Measurements from ENCODE around the gene HOXC10. TPM values are rescaled to one million over a fixed set of nuclear protein-coding genes. Genes with fewer than 3 reads are reported as not detected.

Gene HOXC10
- total RNA-seq, 1 experiment from 2014 or later, result 48.6 TPM

DNA sequence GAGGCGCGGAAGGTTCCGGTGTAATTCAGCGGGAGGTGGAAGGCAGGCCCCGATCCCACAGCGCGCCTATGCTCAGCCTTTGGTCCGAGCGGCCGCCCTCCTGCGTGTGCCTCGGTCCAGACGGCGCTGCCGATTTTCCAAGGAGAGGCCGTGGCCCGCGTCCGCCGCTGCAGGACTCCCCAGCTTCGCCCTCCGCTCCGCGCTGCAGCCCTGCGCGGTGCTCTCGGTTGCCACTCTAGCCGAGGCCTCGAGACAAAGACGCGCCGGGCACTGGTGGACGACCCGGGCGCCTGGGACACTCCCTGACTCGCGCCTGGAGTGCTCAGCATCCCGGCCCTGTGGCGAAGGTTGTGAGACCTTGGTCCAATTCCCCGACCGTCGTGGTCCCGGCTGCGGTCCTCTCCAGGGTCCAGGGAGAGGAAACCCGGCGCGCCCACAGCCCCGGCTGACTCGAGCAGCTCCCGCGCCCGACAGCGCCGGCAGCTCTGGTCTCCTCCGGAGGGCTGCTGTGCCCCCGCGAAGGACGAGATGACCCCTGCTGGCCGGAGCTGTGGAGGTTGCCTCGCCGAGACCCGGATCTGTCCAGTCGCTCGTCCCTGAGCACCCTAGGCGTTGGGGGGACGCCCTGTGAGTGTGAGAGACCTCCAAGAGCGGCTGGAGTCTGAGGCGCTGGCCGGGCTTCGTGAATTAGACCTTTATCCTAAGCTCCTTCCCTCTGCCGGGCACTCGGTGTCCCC is 23.8 kb upstream of the HOXC10 start:
- no peak for DNase-seq (ENCODE audit: low spot score)
- in situ Hi-C loops (cut with HindIII; ENCODE audit: low sequenced_read_pairs), result no loop called here

DNA sequence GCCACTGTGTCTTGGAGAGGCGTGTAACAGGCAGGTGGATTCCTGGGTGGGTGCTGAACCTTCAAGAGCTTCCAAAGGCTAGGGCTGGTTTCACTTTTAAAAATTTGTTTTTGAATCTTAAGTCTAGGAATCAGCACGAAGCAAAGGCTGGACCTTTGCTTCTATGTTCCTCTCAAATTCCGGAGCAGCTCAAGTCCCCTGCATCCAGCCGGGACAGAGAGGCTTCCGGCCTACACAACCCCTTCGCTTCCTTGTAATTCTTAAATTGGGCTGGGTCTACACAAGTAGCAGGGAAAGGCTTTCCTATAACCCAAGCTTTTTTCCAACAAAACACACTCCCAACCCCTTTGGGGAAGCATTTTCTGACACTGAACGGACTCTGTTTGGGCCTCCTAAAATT is 21.9 kb upstream of the HOXC10 start:
- in situ Hi-C loops (cut with HindIII; ENCODE audit: low sequenced_read_pairs), result no loop called here
- no peak for DNase-seq (ENCODE audit: low spot score)

- in situ Hi-C loops (cut with HindIII; ENCODE audit: low sequenced_read_pairs), result no loop called here
- DNase-seq (ENCODE audit: low spot score), result no peak
These were observed 21.3 kb upstream of the HOXC10 start for GRCh38 chr12:53963434-53964314.

- DNase-seq (ENCODE audit: low spot score), result no peak
- in situ Hi-C loops (cut with HindIII; ENCODE audit: low sequenced_read_pairs), result no loop called here
These were observed 20.6 kb upstream of the HOXC10 start for GRCh38 chr12:53964315-53964713.

DNA sequence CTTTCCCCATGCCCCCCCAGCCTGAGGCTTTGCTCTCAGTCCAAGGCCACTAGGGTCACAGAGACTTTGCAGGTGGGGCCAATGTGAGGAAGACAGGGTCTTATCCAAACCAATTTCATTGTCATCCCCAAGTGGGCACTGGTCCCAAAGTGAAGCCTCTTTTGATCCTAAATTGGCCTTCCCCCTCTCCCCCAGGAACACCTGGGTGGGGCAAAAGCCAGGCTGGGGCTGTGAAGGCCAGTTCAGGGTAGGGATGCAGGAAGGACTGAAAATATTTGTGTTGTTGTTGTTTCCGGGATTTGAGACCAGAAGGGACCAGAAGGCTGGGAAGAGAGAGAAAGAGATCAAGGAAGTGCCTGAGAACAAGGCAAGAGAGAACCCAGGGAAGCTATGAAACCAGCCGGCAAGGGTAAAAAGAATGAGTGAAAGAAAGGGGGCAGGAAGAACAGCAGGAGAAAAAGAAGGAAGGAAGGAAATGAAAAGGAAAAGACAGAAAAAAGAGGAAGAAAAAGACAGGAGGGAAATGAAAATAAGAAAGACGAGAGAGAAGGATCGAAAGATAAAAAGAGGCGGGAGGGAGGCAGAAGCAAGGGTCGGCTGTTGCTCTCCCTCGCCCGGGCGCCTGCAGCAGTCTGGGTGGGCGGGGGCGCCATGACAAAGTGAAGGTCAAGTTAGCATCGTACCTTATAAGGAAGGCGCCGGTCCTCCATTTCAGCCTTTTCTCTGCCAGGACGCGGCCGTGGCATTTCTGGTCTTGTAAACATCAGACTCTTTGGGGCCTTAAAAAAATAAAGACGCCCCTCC is 19.5 kb upstream of the HOXC10 start:
- DNase-seq (ENCODE audit: low spot score), result no peak

DNA sequence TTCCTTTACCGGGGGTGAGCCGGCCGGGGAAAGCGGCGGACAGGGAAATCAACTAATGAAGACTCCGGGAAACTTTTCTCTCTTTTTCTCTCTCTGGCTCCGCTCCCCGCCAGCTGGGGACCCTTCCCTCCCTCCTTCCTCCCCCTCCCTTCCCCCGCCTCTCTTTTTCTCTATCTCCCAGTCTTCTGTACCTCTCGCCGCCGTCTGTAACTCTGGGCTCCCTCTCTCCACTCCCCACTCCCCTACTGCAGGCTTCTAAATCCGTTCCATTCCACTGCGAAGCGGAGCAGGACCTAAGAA is 18.9 kb upstream of the HOXC10 start:
- DNase-seq (ENCODE audit: low spot score), result no peak
- in situ Hi-C loops (cut with HindIII; ENCODE audit: low sequenced_read_pairs), result no loop called here

More for the DNA sequence above, 19.5 kb upstream of the HOXC10 start:
- in situ Hi-C loops (cut with HindIII; ENCODE audit: low sequenced_read_pairs), result no loop called here

DNA sequence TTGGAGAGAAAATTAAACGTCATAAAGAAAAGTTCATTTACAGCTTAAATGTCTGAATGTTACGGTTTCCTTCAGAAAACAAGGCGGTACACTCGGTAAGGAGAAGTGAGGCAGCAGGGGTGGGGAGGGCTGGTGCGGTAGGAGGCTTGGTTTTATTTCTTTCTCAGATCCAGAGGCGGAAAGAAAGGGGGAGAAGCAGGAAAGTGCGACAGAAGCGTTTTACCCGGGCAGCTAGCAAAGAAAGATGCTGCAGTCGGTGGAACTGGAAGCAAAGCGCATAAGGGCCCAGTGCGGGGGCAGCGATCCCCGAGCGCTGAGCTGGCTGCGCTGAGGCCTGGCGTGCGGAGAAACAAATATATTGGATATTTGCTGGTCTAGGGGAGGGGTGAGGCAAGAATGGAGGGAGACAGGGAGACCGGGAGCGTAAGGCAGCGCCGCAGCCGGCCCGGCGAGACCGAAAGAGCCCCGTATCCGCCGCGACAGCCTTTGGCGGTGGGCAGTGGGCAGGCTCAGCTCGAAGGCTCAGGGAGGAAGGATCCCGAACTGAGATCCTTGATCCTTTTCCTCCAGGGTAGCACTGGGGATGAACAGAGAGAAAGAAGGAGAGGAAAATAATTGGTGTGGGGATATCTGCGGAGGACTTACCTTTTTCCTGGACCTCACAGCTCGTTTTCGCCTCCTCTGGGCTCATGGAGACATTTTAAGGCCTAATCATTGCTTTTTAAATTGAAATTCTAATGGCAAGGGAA is 18.4 kb upstream of the HOXC10 start:
- DNase-seq (ENCODE audit: low spot score), result no peak

GRCh38 chr12:53967421-53967925 is 17.5 kb upstream of the HOXC10 start:
- DNase-seq (ENCODE audit: low spot score), result no peak
- in situ Hi-C loops (cut with HindIII; ENCODE audit: low sequenced_read_pairs), result no loop called here

More for the DNA sequence above, 18.4 kb upstream of the HOXC10 start:
- in situ Hi-C loops (cut with HindIII; ENCODE audit: low sequenced_read_pairs), result no loop called here

GRCh38 chr12:53968214-53969127 is 16.5 kb upstream of the HOXC10 start:
- no peak for DNase-seq (ENCODE audit: low spot score)
- in situ Hi-C loops (cut with HindIII; ENCODE audit: low sequenced_read_pairs), result no loop called here

GRCh38 chr12:53969588-53970259 is 15.2 kb upstream of the HOXC10 start:
- in situ Hi-C loops (cut with HindIII; ENCODE audit: low sequenced_read_pairs), result no loop called here

DNA sequence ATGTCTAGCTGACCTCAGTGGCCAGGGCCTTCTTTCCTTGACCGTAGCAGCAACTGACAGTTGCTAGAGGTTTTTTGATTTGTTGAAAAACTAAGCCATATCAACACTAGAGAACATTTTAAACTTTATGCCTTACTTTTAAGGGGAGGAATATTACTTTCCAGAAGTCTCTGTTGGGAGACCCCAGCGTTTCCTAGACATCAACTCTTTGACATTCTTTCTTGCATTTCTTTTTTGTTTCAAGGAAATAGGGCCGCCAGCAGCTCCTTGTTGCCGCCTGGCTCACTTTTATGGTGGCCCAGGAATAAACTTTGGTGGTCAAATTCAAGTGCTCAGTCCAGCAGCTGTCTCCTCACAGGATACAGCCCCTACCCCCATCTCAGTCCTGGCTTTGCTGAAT is 14.5 kb upstream of the HOXC10 start:
- DNase-seq (ENCODE audit: low spot score), result no peak
- in situ Hi-C loops (cut with HindIII; ENCODE audit: low sequenced_read_pairs), result no loop called here

More at GRCh38 chr12:53969588-53970259, 15.2 kb upstream of the HOXC10 start:
- no peak for DNase-seq (ENCODE audit: low spot score)

GRCh38 chr12:53971129-53971528 is 13.8 kb upstream of the HOXC10 start:
- in situ Hi-C loops (cut with HindIII; ENCODE audit: low sequenced_read_pairs), result no loop called here

DNA sequence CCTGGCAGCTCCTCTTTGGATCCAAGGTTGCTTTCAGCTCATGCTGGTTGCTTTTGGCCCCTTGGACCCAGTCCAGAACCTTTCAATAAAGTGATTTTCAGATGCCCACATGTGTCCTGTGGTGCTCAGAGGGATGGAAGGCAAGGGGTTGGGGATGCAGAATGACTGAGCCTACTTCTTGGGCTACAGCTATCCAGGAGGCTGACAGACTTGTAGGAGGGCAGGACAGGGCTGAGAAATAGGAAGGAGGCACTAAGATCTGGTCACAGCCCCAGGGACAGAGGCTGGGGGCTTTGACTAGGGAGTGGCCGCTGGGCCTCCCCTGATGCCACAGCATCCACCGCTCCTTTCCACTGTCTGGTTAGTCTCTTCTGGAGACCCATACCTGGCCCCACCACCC is 13.3 kb upstream of the HOXC10 start:
- in situ Hi-C loops (cut with HindIII; ENCODE audit: low sequenced_read_pairs), result no loop called here

More at GRCh38 chr12:53971129-53971528, 13.8 kb upstream of the HOXC10 start:
- DNase-seq (ENCODE audit: low spot score), result no peak

DNA sequence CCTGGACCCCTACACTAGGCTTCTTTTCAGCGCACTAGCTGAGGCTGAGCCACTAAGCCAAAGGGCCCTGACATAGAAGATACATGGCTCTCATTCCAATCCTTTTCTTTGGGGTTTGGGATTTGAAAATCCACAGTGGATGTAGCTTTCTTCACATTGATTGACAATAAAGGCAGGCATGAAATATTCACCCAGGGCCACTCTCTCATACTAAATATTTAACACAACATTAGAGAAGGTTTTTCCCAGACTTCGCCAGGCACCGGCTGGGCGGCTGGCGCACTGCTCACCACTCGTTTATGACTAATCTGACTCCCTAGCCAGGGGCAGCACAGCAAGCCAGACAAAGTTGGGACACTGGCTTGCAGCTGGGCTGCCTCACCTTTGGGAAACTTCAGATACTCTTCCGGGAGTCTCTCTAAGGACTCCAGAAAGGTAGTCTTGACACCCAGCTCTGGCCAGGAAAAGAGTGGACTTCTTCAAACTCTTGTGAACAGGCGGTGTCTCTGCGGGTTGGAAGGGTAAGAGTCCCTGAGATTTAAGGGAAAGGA is 12.7 kb upstream of the HOXC10 start:
- in situ Hi-C loops (cut with HindIII; ENCODE audit: low sequenced_read_pairs), result no loop called here
- no peak for DNase-seq (ENCODE audit: low spot score)

More for the DNA sequence above, 13.3 kb upstream of the HOXC10 start:
- DNase-seq (ENCODE audit: low spot score), result no peak

- DNase-seq (ENCODE audit: low spot score), result no peak
These were observed 12.2 kb upstream of the HOXC10 start, which contains the start of gene HOXC11 for GRCh38 chr12:53972722-53973235. TSS of gene HOXC11 (plus strand) at chr12:53973126. CDS start at chr12:53973242, 116 bp downstream.

GRCh38 chr12:53973236-53974042 is 11.5 kb upstream of the HOXC10 start:
- DNase-seq (ENCODE audit: low spot score), result no peak
- in situ Hi-C loops (cut with HindIII; ENCODE audit: low sequenced_read_pairs), result no loop called here

More at GRCh38 chr12:53972722-53973235, 12.2 kb upstream of the HOXC10 start, which contains the start of gene HOXC11:
- in situ Hi-C loops (cut with HindIII; ENCODE audit: low sequenced_read_pairs), result no loop called here

Measured in G401 (cell line).